ENCODE measurements around the gene KCNAB1.
"Not testable (repeated sequence)": the region's sequence is repeated elsewhere in the genome, so short reads cannot be mapped to it uniquely, and the experiment has no call there.

The KCNAB1 gene

GRCh38 chr3:156224046-156224445 is 103.7 kb downstream of the KCNAB1 start:
- FAIRE-seq: not testable (repeated sequence)

- FAIRE-seq: no peak
Measured at GRCh38 chr3:156226676-156227420, 106.5 kb downstream of the KCNAB1 start.

GRCh38 chr3:156227704-156228103 is 107.3 kb downstream of the KCNAB1 start:
- no peak for FAIRE-seq

- no peak for FAIRE-seq
Measured at GRCh38 chr3:156230278-156230900, 110.0 kb downstream of the KCNAB1 start.

GRCh38 chr3:156231221-156231620 is 110.8 kb downstream of the KCNAB1 start:
- not testable (repeated sequence) for FAIRE-seq

- FAIRE-seq: no peak
Measured at GRCh38 chr3:156233876-156234275, 113.5 kb downstream of the KCNAB1 start.

- no peak for FAIRE-seq
Measured at GRCh38 chr3:156236556-156237260, 116.3 kb downstream of the KCNAB1 start.

- FAIRE-seq: no peak
Measured at GRCh38 chr3:156240642-156241041, 120.3 kb downstream of the KCNAB1 start.

GRCh38 chr3:156246961-156247725 is 126.8 kb downstream of the KCNAB1 start:
- no peak for FAIRE-seq

- FAIRE-seq: no peak
Measured at GRCh38 chr3:156250550-156250949, 130.2 kb downstream of the KCNAB1 start.

- FAIRE-seq: no peak
Measured at GRCh38 chr3:156251424-156251823, 131.0 kb downstream of the KCNAB1 start.

GRCh38 chr3:156252656-156253055 is 132.3 kb downstream of the KCNAB1 start:
- FAIRE-seq: no peak

GRCh38 chr3:156253150-156253549 is 132.8 kb downstream of the KCNAB1 start:
- FAIRE-seq: no peak

GRCh38 chr3:156256256-156256655 is 135.9 kb downstream of the KCNAB1 start:
- FAIRE-seq: no peak

- no peak for FAIRE-seq
Measured at GRCh38 chr3:156256945-156257344, 136.6 kb downstream of the KCNAB1 start.

GRCh38 chr3:156258301-156258700 is 137.9 kb downstream of the KCNAB1 start:
- no peak for FAIRE-seq

- FAIRE-seq: no peak
Measured at GRCh38 chr3:156259896-156260295, 139.5 kb downstream of the KCNAB1 start.

- no peak for FAIRE-seq
Measured at GRCh38 chr3:156260331-156260730, 140.0 kb downstream of the KCNAB1 start.

GRCh38 chr3:156264771-156265170 is 144.4 kb downstream of the KCNAB1 start:
- FAIRE-seq: no peak

GRCh38 chr3:156271508-156271907 is 151.1 kb downstream of the KCNAB1 start:
- FAIRE-seq: no peak

- no peak for FAIRE-seq
Measured at GRCh38 chr3:156271995-156272719, 151.8 kb downstream of the KCNAB1 start.

- no peak for FAIRE-seq
Measured at GRCh38 chr3:156273111-156273694, 152.8 kb downstream of the KCNAB1 start.

Measured in A204.1 (cell line).